G401 (cell line): ENCODE measurements around the gene NRG3. TPM values are rescaled to one million over a fixed set of nuclear protein-coding genes. Genes with fewer than 3 reads are reported as not detected.
"Not testable (repeated sequence)": the region's sequence is repeated elsewhere in the genome, so short reads cannot be mapped to it uniquely, and the experiment has no call there.

Experiments
- DNase-seq: peaks from one replicate; pipeline ENCODE4 v3.0.0-alpha.2; 2015; ENCODE audit warnings: low spot score
- in situ Hi-C: cut with HindIII; loops from 2 replicates; pipeline ENCODE4 v1.10.0; 2016; ENCODE audit warnings: low sequenced_read_pairs, mixed read lengths
- total RNA-seq: library from RNA; depleted of rRNA; stranded (reverse); fragments of >200 nt; shearing (Covaris generic); gene quantifications from 2 replicates; pipeline ENCODE4 v1.2.3, GENCODE V29; 2014

Gene NRG3
- total RNA-seq, 1 experiment from 2014 or later = not detected

DNA sequence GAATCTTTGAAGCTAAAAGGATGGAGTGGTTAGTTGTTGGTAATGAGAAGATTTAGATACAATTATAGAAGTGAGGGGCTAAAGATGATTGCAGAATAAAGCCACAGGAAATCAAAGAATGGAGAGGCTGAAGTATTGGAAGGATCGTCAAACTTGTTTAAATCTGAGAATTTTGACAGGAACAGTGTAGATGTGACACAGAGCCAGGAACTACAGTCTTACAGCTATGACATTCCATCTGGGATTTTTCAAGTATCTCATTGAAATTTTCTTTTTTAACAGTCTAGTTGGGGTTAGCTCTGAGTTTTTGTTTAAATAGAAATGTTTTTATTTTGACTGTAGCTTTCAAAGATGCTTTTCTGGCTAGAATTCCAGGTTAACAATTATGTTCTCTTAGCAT is 181.4 kb downstream of the NRG3 start:
- in situ Hi-C loops = no loop called here
- DNase-seq = no peak

DNA sequence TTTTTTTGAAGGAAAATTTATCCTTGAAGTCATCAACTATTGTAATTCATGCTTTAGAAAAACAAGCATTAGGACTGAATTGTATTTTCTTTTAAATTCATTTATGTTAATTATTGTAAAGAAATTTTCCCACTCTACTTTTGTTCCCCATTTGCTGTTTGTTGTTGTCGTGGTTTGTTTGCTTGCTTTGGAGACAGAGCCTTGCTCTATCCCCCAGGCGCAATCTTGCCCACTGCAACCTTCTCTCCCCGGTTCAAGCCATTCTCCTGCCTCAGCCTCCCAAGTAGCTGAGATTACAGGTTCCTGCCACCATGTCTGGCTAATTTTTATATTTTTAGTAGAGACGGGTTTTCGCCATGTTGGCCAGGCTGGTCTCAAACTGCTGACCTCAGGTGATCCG is 192.2 kb downstream of the NRG3 start:
- in situ Hi-C loops, DNase-seq: not testable (repeated sequence)

DNA sequence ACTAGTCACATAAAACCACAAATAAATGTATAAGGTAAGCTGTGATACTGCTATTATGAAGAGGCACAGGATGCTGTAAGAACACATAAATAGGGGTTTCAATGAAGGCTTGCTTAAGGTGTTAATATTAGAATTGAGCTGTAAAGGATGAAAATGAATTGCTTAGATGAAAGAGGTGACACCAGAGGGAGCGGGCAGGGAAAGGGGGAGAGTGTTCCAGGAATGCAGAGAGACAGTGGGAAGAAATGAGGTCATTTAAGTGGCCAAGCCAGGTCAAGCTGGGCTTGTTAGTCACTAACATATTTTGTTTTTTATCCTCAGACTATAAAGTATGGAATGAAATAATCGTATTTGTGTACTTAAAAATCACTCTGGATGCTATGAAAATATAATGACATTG is 193.5 kb downstream of the NRG3 start:
- in situ Hi-C loops = no loop called here

DNA sequence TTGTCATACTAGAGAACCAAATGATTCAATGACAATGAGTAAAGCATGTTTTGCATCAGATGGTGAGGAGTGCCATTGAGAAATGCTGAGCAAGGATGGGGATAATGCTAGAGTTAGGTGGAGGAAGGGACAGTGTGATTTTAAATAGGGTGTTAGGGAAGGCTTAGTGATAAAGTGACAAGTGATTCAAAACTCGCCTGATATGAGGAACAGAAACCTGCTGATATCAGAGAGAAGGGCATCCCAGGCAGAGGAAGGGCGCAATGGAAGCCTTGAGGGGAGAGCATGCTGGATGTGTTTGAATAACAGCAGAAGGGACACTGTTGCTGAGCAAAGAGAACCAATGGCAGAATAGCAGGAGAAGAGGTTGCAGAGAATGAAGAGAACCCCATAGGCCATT is 196.2 kb downstream of the NRG3 start:
- DNase-seq = no peak
- in situ Hi-C loops = no loop called here

More for the DNA sequence above, 193.5 kb downstream of the NRG3 start:
- no peak for DNase-seq

DNA sequence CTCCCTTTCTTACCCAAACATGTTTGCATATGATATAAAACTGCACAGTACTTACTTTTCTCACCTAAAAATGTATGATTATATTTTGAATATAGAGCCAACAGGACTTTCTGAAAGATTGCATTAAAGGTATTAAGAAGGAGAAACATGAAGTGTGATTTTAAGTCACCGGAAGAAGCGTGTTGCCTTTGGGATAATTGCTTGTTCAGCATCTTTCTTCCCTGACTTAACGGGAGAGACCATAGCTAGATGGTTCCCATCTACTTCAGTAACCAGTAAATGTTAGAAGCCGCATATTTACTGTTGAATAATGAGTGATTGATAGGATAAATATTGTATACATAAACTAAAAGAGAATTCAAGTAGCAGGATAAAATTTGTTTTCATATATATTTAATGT is 197.1 kb downstream of the NRG3 start:
- in situ Hi-C loops = no loop called here
- no peak for DNase-seq

DNA sequence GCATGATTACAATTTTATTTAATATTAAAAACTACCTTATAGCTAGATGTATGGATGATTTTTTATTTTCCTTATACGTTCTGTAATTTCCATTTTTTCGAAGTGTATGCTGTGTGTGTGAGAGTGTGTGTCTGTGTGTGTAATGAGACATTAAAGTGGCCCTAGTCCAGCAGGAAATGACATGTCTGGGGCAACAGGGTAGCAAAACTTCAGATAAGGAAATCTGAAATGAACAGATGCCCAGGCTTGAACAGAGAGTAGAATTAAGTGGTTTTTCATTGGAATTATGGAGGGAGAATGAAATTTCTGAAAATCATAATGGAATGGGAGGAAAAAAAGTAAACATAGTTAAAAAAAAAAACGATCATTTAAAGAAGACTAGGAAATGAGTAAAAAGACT is 200.6 kb downstream of the NRG3 start:
- no peak for DNase-seq

DNA sequence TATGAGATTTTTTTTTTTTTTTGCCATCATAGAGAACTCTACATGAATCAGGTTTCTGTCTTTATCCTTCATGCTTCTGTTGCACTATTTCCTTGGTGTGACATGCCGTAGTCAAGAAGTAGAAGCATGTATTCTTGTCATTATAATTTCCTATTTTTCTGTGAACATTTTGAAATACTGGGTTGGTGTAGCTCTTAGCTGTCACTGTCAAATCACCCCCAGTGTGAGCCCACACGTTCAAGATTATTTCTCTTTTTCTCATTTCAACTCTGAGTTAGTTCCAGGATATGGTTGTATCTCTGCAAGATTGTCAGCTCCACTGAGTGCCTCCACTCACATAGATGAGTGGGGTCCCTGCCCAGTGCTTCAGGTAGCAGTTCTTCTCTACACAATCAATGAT is 209.5 kb downstream of the NRG3 start:
- in situ Hi-C loops = no loop called here
- DNase-seq = no peak

More for the DNA sequence above, 200.6 kb downstream of the NRG3 start:
- in situ Hi-C loops = no loop called here

DNA sequence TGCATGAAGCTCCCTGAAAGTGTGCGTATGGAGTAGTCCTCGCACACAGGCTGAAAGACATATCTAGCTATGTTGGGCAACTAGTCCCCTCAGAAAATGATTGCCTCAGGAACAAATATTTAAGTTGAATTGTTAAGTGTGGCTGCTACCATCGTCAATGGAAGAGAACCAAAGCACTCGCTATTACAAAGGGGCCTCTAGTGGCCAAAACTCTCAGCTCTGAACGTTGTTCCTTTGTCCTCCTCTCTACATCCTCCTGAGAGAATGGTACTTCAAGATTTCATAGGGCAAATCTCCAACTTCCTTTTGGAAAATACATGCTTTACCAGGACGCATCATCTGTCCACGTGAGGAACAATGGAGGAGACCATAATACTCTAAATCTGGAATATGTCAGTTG is 209.9 kb downstream of the NRG3 start:
- in situ Hi-C loops = no loop called here
- no peak for DNase-seq

DNA sequence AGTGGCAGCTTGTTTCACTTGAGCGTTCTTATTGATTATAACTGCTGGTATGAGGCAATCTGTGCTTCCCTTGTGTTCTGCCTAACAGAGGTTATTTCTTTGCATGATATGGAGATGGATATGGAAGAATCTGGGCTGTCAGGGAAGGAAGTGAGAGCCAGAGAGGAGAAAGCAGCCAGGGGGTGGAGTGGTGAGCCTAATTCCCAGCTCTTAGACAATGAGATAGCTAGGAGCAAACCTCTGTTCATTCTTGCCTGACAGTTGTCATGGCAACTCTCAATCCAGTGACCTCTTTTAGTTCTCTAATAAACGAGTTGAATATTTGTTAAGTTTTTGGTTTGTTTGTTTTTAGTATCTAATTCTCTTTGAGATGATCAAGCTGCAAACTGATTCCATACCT is 214.3 kb downstream of the NRG3 start:
- peak; percentile 9 for DNase-seq
- in situ Hi-C loops = no loop called here

DNA sequence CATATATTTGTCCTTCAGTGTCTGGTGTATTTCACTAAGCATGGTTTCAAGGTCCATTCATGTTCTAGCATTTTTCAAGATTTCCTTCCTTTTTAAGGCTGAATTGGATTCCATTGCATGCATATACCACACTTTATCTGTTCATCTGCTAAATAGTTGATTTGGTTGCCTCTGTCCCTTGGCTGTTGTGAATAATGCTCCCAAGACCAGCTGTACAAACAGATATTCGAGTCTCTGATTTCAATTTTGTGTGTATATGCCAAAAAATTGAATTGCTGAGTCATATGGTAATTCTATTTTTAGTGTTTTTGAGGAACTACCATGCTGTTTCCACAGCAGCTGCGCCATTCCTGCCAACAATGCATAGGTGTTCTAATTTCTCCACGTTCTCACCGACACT is 216.4 kb downstream of the NRG3 start:
- no peak for DNase-seq
- in situ Hi-C loops = no loop called here

DNA sequence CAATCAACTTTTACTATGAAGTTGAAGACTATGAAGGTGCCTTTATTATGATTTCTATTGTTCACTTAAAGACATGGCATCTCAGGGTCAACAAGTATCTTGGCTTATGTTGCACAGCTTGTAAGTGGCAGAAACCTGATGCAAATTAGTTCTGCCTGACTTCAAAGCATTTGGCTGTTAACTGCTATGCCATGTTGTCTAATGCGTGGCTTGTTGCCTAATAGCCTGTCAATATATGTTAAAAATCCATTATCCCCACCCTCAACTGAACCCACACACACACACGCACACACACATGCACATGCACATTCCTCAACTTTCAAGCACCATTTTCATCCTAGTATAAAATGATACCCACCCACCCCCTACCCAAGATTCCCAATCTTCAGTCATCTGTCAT is 217.1 kb downstream of the NRG3 start:
- in situ Hi-C loops = no loop called here

DNA sequence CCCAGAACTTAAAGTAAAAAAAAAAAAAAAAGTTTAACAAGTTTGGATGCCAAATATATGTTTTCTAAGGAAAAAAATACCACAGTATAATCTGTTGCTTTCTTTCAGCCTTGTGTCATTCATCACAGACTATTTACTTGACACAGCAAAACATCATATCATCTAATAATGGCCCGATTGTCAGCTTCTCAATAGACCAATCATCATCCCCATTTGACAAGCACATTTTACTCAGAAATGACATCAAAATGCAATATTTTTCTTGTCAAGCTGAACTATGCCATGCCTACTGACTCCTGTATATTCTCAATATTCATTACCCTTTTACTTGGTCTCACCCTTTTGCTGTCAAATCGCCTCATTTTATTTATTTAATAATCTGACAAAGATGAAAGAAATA is 249.7 kb downstream of the NRG3 start:
- no peak for DNase-seq
- in situ Hi-C loops = no loop called here

More for the DNA sequence above, 217.1 kb downstream of the NRG3 start:
- no peak for DNase-seq

DNA sequence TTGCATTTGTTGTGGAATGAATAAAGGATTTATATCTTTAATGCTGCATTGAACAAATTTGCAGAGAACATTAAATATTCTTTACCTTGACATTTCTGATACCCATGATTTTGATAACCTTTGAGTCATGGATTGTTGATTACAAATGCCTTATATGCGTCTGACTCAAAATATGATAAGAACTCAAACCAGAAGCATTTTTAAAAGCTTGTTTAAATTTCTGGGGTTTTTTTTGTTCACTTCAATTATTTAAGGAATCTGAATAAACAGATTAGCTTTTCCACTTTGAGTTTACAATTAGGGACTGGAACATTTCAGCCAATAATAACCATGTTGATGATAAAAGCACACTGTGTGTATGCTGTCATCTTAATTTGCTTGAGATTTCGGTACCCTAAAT is 253.5 kb downstream of the NRG3 start:
- no peak for DNase-seq
- in situ Hi-C loops = no loop called here

DNA sequence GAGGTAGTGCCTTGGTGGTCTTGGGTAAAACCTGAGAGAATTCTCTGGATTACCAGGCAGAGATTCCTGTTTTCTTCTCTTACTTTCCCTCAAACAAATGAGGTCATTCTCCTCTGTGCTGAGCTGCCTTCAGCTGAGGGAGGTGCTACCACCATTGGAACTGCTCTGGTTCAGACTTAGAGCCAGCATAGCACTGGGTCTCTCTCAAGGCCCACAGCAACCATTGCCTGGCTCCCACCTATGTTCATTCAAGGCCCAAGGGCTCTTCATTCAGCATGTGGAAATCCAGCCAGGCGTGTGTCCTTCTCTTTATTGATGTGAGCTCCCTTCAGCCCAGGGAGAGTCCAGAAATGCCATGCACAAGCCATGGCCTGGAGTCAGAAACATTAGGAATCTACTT is 261.1 kb downstream of the NRG3 start:
- in situ Hi-C loops = no loop called here
- DNase-seq = no peak

DNA sequence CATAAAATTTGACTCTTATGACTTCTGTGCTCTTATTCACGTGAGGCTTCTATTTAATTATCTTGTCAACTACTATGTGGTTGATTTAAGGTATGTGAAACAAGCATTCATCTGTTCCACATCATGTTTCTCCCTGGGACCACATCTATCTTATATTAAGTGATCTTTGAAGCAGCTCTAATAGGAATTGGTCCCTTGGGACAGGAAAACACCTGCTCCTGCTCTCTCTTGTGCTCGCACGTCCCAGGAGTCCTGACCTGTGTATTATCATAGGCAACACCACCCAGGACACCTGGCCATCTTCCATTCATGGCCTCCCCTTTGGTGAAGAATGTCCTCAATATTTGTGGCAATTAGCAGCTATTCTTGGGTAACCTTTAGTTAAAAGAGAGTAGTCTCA is 269.2 kb downstream of the NRG3 start:
- DNase-seq = no peak
- in situ Hi-C loops = no loop called here

DNA sequence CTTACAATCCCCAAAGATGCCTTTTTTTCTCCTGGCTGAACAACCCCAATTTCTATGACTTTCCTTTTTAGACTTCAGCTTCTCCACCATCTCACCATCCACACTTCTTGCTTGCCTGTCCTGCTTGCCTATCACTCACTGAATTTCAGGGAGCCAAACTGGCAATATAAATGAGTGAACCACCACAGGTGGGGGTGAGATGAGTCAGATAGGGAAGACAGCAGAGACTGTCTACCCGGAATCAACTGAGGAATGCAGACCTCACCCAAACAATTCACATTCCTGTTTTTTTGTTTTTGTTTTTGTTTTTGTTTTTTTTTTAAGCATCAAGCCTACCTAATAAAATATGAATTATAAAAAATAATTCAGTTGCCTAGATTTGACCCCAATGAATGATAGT is 273.8 kb downstream of the NRG3 start:
- in situ Hi-C loops = no loop called here
- DNase-seq = no peak

DNA sequence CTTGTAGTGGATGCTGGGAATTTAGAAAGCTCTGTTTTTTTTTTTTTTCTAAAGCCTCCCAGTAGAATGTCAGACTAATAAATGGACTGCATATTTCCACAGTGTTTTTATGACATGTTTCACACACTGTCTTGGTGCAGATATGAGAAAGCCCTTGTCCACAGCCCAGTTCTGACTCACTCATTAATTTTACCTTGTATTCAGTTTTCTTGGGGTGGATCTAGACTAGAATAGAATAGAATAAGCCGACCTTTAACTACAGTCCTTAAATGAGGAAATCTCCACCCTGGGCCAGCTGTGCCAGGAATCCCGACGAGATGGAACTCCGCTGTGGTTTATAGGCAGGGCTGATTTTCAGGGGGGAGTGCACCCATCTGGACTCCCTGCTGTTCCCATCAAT is 274.7 kb downstream of the NRG3 start:
- in situ Hi-C loops = no loop called here
- DNase-seq = no peak

DNA sequence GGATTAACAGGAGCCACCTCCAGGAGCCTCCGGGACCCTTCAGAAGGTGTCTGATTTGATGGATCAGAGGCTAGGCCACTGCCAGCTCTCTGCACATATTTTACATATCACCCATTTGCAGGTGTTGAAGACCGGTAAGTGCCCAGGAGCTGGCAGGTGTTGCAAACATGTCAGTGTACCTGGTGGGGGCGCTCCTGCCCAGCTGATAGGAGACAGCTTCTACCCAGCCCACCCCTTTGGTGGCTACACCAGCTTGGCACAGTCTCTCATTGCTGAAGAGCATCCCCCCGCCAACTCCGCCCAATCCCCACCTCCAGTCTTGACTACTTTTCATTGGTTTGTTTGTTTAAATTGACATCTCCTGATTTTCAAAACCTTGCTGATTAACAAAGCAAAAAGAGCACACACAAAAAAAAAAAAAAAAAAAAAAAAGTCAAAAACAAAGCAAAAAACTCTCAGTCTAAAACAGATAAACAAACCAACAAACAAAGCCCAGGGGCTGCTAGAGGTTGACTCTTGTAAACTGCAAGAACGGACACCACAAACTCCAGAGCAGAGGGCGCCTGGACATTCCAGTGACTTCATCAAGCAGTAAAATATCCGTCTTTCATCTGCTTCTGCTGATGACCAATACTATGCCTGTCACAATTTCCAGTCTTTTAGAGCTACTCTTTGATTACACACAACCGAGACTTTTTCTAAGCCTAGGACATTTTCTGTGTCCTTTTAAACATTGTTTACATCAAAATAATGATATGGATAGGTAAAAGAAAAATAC is 275.3 kb downstream of the NRG3 start:
- DNase-seq = peak; percentile 12
- in situ Hi-C loops = no loop called here

DNA sequence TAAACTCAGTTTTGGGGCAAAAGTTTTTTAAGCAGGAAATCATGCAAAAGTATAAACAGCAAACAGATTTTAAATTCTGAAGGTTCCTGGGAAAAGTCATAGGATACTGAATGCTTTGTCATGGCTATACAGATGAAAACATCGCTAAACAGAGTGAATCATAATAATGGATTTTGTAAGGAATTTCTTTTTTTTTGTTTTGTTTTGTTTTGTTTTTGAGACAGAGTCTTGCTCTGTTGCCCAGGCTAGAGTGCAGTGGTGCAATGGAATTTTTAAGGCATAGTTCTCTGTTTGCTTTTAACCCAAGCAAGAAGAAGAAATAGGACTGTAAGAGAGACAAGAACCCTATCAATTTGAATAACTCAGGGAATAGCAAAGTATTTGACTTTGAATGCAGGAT is 285.3 kb downstream of the NRG3 start:
- in situ Hi-C loops = no loop called here
- no peak for DNase-seq

DNA sequence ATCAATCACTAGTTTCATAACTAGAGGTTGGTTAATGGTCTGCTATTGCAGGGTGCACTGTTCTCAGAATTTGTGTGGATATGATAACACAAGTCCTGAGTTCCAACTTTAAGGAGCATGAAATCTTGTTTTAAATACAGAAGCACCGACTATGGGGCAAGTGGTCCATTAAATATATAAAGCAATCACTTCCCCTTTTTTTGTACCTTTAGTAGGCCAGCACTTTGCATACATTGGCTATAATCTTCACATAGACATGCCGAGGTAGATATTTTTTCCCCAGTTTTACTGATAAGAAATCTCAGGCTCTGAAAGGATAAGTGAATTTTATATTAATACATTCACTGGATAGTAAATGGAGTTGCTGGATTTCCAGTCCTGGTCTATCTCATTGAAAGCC is 286.3 kb downstream of the NRG3 start:
- DNase-seq = no peak
- in situ Hi-C loops = no loop called here

DNA sequence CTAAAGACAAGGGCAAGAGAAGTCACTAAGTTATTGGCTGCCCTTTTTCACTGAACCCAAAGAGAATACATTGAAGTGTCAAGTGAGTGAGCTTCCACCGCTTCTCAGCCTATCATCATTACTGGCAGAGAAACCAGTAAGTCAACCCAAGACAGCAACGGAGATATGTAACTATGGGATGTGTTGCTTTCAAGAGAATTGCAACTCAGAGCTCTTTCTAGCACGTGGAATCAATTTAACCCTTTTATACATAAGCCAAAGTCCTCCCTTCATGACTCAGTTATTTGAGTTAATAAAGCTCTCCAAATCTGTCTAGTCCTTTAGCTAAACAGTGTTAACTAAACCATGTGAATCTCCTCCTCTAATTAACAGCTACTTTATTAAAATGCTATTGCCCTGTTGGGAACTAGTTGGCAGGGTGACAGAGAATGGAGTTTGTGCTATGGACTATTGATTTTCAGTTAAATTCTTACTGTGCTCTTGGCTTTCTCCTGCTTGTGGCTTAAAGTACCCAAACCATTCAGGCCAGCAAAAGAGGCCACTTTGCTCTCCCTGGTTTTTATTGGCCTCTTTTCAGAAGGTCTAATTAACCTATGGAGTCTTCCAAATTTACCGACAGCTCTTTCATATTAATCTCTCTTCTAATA is 287.7 kb downstream of the NRG3 start:
- in situ Hi-C loops = no loop called here
- no peak for DNase-seq
